Activated effector memory CD4-positive, alpha-beta T cell treated with Interleukin-2 at 50 U/mL for 16 hours (primary cell): Measurements from ENCODE around the gene GAL3ST2.
"Not testable (repeated sequence)": the region's sequence is repeated elsewhere in the genome, so short reads cannot be mapped to it uniquely, and the experiment has no call there.

Experiments
- DNase-seq: peaks from one replicate; pipeline ENCODE4 v3.0.0-alpha.2; 2020

GAL3ST2 gene

DNA sequence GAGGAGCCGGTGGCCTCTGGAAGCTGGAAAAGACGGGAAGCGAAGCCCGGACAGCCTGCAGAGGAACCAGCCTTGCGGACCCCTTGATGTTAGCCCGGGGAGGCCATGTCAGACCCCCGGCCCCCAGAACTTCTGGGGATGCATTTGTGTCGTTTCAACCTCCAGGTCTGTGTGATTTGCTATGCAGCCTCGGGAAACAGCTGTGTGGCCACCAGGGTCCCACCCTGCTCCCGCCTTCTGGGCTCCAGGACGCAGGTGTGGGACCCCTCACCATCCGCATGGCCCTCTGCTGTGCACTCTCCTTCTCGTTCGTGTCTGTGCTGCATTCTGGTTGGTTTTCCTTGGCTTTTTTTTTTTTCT, 45.6 kb downstream of the GAL3ST2 start:
- no peak for DNase-seq

DNA sequence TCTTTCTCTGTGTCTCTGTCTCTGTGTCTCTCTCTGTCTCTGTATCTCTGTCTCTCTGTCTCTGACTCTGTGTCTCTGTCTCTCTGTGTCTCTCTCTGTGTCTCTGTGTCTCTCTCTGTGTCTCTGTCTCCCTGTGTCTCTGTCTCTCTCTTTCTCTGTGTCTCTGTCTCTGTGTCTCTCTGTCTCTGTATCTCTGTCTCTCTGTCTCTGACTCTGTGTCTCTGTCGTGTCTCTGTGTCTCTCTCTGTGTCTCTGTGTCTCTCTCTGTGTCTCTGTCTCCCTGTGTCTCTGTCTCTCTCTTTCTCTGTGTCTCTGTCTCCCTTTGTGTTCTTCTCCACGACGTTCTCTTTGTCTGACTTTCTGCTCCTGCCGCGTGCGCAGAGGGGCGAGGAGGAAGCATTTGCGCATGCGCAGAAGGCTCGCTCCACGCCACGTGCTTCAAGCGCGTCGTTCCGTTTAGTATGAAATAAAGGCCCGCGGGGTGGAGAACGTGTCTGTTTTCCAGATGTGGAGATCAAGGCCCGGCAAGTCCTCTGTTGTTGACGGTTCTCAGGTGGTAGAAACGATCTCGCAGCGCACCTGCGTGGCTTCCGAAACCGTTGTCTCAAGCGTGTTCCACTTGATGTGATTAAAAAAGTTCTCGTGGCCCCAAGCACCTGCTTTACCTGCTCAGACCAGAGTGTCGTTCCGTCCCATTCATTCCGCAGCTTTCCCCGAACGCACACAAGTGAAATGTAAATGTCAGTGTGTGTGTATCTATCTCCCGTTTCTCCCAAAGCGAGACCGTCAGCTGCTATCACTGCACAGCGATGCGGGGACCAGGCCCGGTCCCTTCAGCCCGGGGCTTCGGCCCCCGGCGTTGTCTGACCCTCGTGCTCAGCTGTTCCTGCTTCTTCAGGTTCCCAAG, 47.2 kb downstream of the GAL3ST2 start:
- not testable (repeated sequence) for DNase-seq

DNA sequence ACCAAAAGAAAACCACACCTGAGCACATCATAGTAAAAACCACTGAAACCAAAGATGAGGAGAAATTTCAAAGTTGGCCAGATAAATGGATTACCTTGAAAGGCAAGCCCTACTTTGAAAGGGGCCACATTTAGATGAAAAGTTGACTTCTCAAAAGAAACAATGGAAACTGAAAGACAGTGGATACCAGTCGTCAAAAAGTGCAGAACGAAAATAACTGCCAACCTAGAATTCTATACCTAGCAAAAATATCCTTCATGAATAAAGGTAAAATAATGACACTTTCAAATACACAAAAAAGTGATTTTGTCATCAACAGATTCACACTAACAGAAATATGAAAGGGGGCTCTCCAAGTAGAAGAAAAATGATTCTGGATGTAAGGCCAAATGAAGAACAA, 50.8 kb downstream of the GAL3ST2 start:
- DNase-seq, result no peak

DNA sequence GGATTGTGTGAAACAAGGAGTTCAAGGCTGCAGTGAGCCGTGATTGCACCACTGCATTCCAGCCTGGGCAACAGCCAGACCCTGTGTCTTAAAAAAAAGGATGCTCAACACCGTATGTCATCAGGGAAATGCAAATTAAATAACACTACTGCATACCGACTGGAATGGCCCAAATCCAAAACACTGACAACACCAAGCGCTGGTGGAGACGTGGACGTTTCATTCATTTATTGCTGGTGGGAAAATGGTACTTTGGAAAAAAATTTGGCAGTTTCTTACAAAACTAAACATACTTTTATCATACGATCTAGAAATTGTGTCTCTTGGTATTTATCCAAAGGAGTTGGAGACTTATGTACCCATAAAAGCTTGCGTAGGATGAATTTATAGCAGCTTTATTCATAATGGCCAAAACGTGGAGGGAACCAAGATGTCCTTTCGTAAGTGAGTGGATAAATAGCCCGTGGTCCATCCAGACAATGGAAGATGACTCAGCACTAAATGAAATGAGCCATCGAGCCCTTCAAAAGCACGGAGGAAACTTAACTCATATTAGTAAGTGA, 56.6 kb downstream of the GAL3ST2 start:
- no peak for DNase-seq

DNA sequence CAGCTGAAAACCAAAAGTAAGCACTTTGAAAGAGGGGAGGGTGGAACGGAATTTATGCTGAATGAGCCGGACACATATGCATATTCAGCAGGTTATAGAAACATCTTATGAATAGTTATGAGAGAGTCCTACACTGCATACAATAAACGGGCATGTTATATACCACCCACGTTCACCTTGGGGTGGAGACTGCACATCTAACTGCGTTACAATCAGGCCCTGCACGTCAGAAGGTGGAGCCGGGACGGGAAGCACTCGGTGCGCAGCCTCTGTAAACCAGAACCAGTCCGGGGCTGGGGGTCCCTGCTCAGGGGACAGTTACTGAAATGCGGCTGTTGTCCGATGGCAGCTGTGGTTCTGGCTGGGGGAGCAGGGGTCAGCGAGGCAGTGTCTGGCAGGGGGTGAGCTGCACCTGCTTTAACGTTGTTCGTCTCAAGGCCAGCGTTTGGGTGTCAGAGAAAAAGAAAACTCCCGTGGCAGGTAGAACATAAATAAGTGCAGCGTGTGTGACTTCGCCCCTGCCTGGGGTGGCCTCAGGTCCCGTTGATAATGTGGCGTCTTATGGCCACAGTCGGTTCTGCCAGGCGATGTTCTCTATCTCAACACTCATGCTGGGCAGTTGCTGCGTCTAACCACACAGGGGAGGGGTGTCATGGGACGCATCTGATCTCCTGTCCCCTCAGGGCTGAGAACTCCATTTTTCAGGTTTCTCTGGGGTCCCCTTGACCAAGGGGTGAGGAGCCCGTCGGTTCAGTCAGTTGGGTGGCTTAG, 57.3 kb downstream of the GAL3ST2 start:
- not testable (repeated sequence) for DNase-seq

DNA sequence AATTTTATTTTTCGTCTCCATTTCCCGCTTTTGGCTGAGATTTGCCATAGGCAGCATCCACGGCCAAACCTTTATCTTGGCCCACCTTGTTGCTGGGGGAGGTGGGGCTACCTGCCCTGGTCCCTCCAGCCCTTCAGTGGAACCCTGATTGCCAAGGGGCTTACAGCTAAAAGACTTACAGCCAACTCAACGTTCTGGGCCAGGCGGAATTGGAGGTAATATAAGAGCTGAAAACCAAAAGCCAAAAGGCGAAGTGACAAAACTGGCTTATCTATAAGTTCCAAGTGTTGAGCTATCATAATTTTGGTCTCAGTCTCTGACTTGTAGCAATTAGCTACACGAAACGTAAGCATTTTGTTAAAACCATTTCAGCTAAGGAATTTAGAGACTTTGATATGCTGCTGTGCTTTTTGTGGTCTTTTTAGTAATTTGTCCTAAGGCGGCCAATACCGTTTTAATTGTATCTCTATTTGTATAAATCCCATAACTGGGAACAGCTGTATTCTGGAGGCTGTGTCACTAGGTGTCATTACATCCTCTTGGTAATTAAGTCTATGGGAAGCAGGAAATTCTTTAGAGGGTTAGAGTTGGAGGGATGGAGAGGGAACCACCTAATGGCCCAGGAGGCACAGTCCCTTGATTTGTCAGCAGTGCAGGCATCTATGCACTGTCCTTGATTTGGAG, 58.0 kb downstream of the GAL3ST2 start:
- no peak for DNase-seq

DNA sequence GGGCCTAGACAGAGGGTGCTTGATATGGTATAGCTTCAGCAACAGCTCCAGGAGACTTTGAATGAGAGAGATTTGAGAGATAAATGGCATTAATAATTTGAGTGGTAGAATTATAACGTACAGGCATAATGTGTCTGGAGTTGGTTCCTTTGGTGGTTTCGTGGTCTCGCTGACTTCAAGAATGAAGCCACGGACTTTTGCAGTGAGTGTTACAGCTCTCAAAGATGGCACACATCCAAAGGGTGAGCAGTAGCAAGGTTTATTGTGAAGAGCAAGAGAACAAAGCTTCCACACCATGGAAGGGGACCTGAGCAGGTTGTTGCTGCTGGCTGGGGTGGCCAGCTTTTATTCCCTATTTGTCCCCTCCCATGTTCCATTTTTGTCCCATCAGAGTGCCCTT, 59.0 kb downstream of the GAL3ST2 start:
- no peak for DNase-seq

DNA sequence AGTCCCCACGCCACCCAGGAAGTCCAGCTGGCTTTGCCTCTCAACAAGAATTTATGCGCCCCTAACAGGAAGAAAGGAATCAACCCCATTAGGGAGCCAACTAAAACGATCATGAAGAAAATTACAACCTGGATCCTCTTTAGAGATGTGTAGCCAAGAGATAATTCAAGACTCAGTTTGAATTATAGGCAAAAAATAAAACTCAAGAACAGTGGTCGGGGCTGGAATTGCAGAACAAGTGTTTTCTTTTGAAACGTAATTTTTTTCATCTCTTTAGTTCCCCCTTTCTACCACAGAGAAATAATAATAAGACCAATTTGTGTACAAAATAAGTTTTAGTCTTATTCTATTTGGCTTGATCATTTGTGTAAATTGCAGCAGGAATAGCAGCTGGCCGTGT, 59.7 kb downstream of the GAL3ST2 start:
- no peak for DNase-seq

DNA sequence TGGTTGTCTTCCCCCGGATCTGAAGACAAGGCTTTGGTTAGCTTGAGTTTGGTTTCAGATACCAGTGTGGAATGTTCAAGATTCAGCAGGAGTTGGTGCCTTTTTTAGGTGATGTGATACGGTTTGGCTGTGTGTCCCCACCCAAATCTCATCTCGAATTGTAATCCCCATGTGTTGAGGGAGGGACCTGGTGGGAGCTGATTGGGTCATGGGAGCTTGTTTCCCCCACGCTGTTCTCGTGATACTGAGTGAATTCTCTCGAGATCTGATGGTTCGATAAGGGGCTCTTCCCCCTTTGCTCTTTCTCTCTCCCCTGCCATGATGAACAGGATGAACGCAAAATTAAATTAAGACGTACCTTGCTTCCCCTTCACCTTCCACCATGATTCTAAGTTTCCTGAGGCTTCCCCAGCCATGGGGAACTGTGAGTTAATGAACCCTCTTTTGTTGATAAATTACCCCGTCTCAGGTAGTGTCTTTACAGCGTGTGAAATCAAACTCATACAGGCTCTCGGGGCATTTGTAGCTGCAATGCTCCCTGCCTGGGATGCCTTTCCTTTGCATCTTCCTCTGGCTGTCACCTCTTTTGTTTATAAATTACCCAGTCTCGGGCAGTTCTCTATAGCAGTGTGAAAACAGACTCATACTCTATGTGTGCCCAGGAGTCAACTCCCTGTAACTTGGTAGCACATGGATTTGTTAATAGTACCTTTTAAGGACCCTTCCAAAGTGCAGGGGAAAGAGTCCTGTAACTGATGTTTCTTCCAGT, 60.8 kb downstream of the GAL3ST2 start:
- no peak for DNase-seq

DNA sequence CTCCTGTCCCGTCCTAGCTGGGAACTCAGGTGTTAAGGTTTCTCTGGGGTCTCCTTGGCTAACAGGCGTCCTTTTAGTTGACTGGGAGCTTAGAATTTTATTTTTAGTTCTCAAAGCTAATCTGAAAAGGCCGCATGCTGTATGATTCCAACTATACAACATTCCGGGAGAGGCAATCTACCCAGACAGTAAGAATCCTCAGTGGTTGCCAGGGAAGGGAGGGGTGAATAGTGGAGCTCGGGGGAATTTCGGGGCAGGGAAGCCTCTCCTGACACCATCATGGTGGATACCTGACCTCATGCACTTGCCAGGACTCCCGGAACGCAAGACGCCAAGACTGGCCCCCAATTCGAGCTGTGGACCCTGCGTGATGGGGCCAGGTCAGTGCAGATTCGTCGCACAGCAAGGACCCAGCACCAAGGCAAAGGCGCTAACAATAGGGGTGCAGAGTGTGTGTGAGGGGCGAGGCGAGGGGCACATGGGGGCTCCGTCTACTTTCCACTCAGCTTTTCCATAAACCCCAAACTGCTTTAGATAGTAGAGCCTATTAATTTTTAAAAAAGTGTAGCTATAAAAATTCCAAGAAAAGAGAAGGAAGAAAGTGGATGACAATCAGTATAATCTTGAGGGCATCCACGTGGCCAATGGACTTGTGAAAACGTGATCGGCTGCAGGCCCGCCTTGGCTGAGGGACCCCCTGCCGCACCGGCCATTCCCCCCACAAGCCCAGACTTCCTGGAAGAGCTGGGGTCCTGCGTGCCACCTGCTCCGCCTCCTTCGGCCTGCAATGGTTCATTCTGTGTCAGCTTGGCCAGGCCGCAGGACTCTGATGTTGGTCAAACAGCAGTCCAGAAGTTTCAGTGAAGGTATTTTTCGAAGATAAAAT, 64.8 kb downstream of the GAL3ST2 start:
- no peak for DNase-seq

DNA sequence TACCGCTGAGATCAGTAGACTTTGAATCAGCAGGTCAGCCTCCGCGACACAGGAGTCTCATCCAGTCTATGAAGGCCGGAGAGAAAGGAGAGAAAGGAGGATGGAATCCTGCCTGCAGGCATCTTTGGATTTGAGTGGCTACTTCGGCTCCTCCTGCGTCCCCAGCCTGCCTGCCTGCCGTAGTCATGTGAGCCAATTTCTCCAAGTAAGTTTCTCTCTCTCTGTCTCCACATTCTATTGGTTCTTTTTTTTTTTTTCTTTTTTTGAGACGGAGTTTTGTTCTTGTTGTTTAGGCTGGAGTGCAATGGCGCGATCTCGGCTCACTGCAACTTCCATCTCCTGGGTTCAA, 65.4 kb downstream of the GAL3ST2 start:
- no peak for DNase-seq

DNA sequence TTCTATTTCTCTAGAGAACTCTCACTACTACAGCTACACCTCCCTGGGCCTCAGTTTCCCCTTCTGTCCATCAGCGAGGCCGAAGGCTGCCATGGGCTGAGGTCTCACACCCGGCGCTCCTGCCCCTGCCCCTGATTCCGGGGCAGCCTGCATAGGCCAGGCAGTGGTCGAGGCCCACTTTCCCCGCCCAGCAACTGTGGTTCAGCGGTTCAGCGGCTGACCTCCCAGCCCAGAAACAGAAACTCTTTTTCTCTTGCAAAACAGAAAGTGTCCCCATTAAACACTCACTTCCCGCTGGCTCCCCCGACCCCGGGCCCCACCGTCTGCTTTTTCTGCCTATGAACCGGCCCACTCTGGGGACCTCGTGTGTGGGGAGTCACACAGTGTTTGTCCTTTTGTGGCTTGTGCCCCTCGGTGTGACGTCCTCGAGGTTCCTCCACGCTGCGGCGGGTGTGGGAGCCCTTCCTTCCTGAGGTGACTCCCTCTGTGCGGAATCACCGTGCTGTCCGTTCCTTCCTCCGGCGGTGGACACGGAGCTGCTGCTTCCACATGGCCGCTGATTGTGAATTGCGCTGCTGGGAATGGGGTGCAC, 66.1 kb downstream of the GAL3ST2 start:
- DNase-seq, result peak; percentile 28

DNA sequence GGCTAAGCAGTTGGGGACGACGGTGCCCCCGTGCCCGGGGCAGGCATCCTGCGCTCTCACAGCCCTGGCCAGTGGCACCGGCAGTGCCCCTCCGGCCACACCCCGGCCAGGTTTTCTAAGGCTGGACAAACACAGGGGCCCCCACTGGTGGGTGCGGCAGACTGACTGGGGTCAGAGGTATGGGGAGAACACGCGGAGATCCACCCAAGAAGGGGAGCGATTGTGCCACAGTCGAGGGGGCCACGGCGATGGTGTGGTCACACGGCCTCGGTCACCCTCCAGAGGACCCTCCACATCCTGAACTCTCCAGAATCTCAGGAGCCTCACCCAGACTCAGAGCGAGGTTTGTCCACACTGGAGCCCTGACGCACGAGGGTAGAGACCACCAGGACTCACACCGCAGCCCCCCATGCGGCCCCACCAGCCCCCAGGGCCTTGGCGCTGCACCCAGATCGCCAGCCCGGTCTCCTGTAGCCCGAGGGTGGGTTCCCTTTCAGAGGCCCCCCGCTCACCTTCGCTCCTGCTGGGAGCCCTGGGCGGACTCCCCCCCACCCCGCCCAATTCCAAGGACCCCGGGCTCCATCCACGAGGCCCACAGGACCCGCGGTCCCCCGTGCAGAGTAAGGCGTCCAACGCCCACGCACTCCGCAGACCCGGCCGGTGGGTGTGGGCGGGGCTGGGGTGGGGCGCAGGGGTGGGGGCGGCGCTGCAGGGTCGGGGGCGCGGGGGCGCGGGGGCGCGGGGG, 66.9 kb downstream of the GAL3ST2 start:
- DNase-seq, result no peak

DNA sequence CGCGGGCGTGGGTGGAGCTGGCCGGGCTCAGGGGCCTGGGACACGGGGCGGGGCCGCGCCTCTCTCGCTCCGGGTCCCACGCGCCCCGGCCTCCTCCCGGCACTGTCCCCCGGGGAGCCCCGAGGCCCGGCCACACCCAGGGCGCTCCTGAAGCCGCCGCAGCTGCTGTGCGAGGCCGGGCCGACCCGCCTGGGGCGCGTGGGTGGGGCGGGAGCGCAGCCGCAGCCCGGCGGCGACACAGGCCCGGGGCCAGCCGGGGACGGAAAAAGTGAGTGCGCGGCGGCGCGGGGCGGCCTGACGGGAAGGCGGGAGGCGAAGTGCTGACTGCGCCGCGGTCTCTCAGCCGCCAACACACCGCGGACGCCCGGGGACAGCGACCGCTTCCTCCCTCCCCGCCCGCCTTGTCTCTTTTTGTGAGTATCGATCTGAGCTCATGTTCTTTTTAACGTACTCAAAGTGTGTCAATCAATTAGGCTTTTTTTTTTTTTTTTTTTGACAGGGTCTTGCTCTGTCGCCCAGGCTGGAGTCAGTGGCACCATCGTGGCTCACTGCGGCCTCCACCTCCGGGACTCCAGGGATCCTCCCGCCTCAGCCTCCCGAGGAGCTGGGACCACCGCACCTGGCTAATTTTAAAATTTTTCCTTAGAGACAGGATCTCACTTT, 67.6 kb downstream of the GAL3ST2 start:
- peak; percentile 59 for DNase-seq

DNA sequence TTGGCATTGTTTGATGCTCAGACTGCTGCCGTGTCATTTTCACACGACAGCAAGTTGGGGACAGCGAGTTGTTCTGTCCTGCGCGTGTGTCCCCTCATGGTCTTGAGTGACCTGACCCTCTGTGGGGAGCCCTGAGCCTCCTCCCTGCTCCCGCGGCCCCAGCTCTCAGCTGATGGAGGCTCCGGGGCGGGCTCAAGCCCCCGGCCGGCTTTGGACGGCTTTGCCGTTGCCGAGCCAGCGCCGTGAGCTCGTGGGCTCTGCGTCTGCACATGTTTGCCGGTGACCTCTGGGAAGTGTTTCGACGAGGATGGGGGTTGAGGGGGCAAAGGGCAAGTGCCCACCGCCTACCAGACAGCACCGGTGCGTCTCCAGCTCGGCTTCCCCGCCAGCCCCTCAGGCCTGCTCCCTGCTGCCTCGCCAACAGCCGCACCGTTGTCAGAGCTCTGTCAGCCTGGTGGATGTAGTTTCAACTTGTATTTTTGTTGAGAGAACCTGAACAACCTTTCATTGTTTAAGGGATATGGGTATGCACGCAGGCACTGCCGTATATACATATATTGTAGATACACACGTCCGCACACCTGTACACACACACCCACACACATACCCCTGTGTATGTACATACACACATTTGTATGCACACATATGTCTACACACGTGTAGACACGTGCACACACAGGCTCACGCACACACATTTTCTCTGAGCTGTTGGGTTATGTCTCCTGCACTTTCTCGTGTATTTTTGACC, 68.4 kb downstream of the GAL3ST2 start:
- no peak for DNase-seq

DNA sequence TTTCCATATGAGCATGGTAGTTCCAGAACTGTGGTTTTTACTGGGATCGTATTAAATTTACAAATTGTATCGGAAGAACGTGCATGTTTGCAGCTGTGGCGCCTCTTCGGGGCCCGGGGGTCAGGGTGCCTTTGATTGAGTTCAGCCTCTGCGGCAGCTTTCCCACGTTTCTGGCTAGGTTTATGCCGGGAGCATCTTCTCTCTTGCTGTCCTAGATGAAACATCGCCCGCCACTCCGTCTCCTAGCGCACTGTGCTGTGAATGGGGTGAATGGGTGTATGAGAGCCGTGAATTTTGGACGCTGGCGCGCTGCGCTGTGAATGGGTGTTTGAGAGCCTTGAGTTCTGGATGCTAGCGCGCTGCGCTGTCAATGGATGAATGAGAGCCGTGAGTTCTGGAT, 69.8 kb downstream of the GAL3ST2 start:
- no peak for DNase-seq

DNA sequence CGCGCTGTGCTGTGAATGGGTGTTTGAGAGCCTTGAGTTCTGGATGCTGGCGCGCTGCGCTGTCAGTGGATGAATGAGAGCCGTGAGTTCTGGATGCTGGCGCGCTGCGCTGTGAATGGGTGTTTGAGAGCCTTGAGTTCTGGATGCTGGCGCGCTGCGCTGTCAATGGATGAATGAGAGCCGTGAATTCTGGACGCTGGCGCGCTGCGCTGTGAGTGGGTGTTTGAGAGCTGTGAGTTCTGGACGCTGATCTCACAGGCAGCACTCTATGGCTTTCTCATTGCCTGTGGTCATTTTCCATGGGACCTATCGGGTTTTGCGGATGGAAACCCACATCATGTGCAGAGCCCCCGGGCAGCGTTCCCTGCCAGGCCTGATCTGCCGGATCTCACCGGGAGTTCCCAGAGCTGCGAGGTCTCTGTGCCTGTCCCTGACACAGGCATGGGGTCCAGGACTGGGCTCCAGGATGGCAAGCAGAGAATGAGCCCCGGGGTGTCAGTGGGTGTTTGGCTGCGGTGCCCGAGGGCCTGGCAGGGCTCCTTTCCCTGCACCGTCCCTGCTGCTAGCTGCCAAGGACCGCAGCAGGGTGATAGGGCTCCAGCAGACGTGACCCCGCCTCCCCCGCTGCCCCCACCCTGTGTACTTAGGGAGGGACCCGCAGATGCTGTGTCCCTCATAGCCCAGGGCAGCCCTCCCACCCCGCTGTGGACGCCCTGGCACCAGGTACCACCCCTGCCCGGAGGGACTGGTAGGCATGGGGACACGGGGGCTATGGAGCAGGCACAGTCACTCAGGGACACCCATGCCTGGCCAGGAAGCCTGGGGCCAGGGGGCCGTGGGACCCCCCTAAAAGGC, 72.4 kb downstream of the GAL3ST2 start:
- no peak for DNase-seq
